GM19455 (cell line): ENCODE data around the gene CDC42BPB.

Experiments
- ATAC-seq: cut with Tn5 transposase; IDR thresholded peaks from one replicate; pipeline ENCODE4 v1.9.1; 2021; ENCODE audit not compliant: unreplicated experiment

Gene CDC42BPB

DNA sequence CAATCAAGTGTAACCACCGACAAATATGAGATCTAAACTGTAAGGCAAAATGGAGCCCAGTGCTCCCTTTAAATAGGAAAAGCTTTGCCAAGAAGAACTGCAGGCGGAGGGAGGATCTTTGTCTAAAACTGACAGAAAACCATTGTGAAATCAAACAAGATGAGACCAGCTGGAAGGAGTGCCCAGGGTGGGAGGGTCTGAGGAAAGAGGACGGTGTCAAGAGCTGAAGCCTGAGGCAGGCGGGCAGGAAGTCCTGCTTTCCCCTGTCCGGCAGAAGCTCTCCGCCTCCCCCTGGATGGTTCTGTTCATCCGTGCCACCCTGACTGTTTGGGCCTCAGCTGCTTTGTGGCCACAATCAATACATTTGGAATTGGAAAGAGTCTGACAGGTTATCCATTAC, 37.5 kb downstream of the CDC42BPB start:
- ATAC-seq: no peak

DNA sequence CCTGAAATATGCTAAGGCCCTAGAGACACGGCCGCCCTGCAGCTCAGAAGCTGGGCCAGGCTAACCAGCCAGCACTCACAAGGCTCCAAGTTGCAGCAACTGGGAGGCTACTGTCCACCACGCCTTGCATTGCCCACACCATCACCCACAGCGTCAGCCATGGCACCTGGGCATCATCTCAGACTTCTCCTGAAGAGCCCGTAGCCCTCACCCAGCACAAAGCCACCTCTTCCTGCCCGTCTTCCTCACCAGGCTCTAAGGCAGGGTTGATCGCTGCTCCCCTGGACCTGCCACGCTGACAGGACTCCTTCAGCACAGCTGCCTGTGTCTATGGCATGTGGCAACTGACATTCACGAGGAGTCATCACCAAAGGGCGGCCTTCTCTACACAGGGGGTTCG, 38.1 kb downstream of the CDC42BPB start:
- no peak for ATAC-seq

DNA sequence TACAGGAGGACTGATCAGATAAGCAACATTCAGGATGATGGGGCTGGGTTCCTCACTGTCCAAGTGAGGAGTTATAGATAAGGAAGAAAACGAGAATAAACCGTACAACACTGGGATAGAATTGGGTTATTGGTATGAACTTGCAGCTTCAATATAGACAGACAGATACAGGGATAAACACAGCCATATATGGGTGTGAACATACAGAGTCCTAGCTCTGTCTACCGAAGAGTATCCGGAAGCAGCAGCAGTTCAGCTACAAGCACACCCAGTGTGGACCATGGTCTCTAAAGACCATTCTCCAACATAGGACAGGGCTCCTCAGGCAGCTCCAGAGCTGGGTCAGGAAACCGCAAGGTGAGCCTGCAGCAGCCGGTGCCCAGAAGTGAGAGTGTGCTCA, 40.8 kb downstream of the CDC42BPB start:
- no peak for ATAC-seq

DNA sequence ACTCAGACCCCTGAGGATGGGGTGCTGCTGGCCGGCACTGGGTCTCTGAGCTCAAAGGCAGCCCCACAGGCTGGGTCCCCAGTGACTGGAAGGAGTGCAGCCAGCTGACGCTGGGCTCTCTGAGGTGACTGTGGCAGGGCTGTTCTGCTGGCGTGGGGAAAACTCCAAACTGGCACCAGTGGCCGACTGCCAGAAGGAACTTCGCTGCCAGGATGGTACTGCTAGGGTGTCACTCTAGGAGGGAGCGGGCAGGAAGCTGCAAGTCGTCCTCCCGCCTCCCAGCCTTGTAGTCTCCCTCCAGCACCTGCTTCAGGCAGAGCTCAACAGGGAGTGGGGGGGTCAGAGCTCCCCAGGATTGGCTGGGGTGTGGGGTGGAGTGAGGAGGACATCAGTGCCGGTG, 41.3 kb downstream of the CDC42BPB start:
- no peak for ATAC-seq

DNA sequence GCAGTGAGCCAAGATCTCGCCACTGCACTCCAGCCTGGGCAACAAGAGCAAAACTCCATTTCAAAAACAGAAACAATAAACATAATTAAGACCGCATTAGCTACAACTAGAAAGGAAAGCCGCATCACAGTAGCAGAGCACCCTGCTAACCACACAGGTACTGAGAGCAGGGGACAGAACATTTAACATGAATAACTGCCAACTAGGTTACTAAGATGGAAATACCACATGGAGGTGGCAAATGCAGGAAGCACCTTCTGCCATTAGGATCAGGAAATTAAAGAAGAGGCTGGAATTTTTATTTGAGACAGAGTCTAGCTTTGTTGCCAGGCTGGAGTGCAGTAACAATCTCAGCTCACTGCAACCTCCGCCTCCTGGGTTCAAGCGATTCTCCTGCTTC, 41.9 kb downstream of the CDC42BPB start:
- ATAC-seq: no peak

DNA sequence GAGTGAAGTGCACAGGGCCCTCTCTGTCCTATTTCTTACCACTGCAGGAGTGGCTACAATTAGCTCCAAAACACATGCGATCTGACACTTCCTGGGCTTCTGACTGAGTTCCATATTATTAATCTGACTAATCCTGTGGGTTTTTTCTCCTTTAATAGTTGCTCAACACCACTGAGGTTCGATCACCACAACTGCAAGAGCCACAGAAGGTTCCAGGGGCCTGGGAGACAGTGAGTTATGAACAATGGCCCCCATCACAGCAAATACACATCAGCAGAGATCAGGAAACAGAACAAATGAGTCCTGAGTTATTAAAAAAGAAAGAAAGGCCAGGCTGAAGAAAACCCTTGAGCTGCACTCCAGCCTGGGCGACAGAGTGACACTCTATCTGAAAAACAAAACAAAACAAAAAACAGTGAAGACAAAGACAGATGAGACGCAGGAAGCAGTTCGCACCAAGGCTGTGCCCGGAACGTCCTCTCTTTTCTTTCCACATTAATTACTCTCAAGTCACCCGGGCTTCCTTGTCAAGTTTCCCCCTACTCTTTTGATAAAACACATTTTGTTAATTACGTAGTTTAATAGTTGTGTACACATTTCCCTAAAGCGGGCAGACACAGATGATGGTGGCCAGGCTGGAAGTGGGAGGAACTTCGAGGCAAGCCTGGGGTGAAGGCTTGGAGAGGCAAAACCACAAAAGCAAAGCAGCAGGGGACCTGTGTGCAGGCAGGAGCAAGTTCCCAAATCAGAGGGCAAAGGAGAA, 42.7 kb downstream of the CDC42BPB start:
- no peak for ATAC-seq

- ATAC-seq: no peak
These were observed 44.3 kb downstream of the CDC42BPB start for GRCh38 chr14:103013028-103013427.

- no peak for ATAC-seq
These were observed 47.8 kb downstream of the CDC42BPB start for GRCh38 chr14:103009559-103009958.

- no peak for ATAC-seq
These were observed 48.5 kb downstream of the CDC42BPB start for GRCh38 chr14:103008768-103009357.

DNA sequence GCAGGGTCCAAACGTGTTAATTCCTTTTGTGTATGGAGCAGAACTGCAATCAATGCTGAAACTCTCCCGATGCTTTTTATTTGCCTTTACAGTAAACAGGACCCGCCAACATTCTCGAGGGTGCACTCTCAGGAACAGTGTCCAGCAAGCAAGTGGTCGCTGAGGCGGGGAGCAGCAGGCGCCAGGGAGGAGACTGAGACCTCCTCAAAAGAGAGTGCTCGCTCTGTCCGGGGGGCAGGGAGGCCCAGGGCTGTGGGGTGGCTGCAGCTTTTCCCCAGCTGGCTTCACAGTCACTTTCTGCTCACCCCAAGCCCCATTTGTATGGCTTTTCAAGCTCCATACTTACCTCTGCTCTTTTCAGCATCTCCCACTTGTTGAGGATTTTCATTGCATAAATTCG, 49.2 kb downstream of the CDC42BPB start:
- no peak for ATAC-seq

DNA sequence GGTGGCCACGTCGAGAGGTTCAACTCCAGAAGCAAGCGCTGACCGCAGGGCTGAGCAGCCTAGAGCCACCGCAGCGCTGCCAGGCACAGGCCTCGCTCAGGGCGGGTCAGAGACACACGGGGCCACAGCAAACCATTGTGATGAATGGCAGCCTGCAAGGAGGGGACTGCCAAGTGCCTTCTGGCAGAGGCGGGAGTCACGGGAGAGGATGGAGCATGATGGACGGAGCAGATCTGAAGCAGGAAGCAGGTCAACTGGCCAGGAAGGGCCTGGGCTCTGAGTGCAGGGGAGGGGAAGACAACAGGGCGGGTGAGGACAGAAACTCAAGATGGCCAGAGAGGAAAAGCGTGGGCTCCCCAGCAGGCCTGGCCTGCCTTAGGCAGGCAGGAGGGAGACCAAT, 49.8 kb downstream of the CDC42BPB start:
- no peak for ATAC-seq

GRCh38 chr14:103006991-103007520, 50.3 kb downstream of the CDC42BPB start:
- no peak for ATAC-seq

GRCh38 chr14:103006106-103006505, 51.2 kb downstream of the CDC42BPB start:
- ATAC-seq: no peak

- ATAC-seq: no peak
These were observed 53.5 kb downstream of the CDC42BPB start for GRCh38 chr14:103003850-103004249.

- ATAC-seq: no peak
These were observed 54.1 kb downstream of the CDC42BPB start for GRCh38 chr14:103003351-103003615.

DNA sequence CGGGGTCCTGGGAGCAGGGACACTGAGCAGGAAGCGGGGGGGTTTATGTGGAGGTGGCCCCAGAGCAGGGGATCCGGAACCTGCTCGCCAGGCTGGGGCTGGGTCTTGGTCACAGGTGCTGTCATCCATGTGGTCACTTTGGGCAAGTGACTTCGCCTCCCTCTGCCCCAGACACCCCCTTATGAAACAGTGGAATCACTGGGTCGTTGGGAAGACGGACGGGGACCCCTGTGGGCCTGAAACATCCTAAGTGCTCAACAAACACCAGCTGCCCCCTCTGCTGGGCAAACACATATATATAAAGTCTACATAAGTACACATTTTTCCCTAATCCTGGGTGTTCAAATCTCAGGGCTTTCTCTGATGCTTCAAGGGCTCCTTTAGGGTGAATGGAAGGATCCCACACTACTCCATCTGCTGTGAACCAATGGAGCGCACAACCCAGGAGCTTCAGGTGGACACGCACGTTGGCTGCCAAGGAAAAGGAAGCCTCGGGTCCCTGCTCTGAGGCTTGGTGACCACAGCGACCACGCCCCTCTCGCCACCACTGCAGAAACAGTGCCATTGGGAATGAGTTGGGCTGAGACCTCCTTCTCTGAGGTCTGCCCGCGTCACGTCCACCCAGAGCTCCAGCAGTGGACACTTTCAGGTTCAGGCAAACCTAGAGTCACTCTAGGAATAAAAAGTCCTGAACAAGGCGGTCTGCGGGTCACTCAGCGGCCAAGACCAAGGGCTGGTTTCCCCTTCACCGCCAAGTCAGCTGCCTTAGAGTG, 54.6 kb downstream of the CDC42BPB start:
- no peak for ATAC-seq

DNA sequence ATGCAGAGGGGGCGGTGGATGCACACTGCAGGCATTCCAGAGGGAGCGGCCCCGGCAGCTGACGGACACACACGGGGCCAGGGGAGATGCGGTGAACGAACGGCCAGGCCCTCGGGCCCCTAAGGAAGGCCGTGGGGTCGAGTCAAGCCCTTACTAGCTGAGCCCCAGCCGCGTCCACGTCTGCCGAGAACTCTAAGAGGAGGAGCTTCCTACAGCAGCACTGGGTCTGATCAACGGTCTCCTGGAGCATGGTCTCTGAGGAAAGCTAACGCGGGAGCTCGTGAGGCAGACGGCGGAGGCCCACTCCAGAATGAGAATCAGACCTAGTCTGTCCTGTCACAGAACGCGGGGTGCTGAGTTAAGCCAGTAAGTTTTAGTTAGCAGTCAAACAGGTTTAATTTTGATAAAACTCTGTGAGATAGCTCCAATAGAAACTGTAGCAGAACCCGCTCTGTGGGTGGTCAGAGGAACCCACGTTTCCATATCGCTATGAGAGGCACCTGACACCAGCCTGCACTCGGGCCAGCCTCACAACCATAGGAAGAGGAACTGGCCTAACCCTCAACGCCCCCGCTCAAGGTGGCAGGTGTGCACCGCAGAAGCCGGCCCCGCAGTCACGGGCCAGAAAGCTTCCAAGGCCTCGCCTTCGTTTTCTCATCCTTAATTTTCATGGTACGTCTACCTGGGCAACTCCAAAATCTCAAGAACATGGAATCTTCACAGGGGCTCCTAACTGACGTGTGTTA, 55.5 kb downstream of the CDC42BPB start:
- ATAC-seq: no peak

- no peak for ATAC-seq
These were observed 56.1 kb downstream of the CDC42BPB start for GRCh38 chr14:103001226-103001625.

DNA sequence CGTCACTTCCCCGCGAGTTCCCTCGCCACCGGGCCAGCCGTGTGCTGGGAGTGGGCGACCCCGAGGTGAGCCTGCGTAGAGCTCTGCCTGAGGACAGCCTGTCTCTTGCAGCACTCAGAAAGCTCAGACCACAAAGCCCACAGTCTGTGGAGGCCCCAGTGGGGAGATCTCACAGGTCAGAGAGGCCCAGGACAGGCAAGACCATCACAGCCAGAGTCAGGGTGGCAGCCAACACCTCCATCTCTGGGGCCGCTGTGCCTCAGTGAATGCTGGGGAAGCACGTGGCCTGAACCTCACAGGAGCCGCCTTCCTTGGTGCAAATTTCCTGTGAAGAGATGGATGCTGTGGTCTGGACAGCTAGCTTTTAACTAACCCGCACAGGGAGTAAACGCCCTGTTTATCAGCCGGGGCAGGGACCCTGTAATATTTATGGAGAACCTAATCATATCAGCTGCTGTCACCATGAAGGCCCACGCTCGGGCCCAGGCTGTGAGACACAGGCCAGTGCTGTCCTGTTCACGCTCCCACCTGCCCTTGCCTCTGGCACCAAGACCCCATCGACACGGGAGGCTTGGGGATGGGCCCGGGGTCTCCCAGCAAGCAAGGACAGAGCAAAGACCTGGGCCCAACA, 56.9 kb downstream of the CDC42BPB start:
- no peak for ATAC-seq

DNA sequence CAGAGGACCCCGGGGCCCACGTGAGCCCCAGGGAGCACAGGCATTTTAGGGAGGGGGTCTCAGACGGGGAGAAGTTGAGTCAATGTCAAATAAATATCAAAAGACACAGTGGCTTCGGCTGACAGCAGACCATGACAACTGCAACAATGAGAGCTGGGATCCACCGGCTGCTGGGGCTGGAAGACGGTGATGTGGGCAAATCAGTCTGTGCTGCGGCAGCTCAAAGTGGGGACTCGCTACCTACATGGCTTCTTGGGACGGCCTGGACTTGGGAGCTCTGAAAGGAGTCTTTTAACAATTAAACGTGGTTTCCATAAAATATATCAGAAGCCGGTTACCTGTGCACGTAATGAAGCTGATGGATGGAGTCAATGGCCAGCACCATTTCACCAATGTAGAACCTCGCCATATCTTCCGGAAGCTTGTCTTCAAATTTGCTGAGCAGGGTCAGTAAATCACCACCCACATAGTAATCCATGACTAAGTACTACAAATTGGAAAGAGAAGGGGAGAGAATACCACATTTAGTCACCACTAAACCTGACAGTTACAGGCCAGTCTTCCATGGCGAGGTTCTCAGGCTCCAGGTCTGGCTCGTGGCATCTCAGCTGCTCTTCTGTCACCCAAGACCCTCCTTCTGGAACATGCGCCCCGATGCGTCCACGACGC, 58.0 kb downstream of the CDC42BPB start:
- ATAC-seq: no peak
